IMR-90 (cell line): ENCODE measurements around the gene INPP5J. TPM values are rescaled to one million over a fixed set of nuclear protein-coding genes. Genes with fewer than 3 reads are reported as not detected.

Experiments used
- ATAC-seq: fragments of 200-7000 bp; cut with Tn5 transposase; 2 replicates; pipeline ENCODE4 v1.9.1; 2020; ENCODE audit warnings: low read depth, mild to moderate bottlenecking, moderate library complexity
- BruUV-seq: library from RNA; stranded (reverse); fragments of 400-500 nt; replicated peaks from 2 replicates; lab custom pipeline; 2021; lab: Mats Ljungman, UMichigan
- CTCF ChIA-PET: fragments of 300-600 bp; formaldehyde crosslinking; extraction: SDS; loops from one replicate; lab custom pipeline; 2021; ENCODE audit warnings: antibody characterized with exemption; lab: Yijun Ruan, JAX
- POLR2A ChIA-PET: fragments of 300-600 bp; sonication (Branson Sonifier 250); formaldehyde crosslinking; loops from one replicate; lab custom pipeline; 2022; ENCODE audit warnings: antibody characterized with exemption; ENCODE audit not compliant: unreplicated experiment; lab: Charles Lee
- DNase-seq: peaks from one replicate; pipeline ENCODE4 v3.0.0; 2013
- H2AFZ ChIP-seq: replicated peaks from 2 replicates; pipeline ENCODE3; 2013; ENCODE audit warnings: low read length, mild to moderate bottlenecking; ENCODE audit not compliant: poor library complexity
- H2AK5ac ChIP-seq: 2 replicates; pipeline ENCODE4 v1.6.1; 2013; ENCODE audit warnings: low read depth, low read length, inconsistent platforms
- H2AK9ac ChIP-seq: replicated peaks from 2 replicates; pipeline ENCODE3; 2013; ENCODE audit warnings: mild to moderate bottlenecking, low read depth, low read length, moderate library complexity; ENCODE audit not compliant: poor library complexity
- H2BK120ac ChIP-seq: 2 replicates; pipeline ENCODE4 v1.6.1; 2013; ENCODE audit warnings: low read depth, low read length, inconsistent platforms
- H2BK15ac ChIP-seq: 3 replicates; pipeline ENCODE4 v1.6.1; 2013; ENCODE audit warnings: low read depth, low read length, inconsistent platforms
- H2BK20ac ChIP-seq: 2 replicates; pipeline ENCODE4 v1.6.1; 2013; ENCODE audit warnings: low read depth, mild to moderate bottlenecking, inconsistent platforms, low read length, moderate library complexity
- H2BK5ac ChIP-seq: 2 replicates; pipeline ENCODE4 v1.6.1; 2013; ENCODE audit warnings: mild to moderate bottlenecking, low read depth, low read length, inconsistent platforms; ENCODE audit not compliant: poor library complexity, severe bottlenecking
- H3K14ac ChIP-seq: replicated peaks from 2 replicates; pipeline ENCODE4 v1.6.1; 2013; ENCODE audit warnings: low read depth, low read length, inconsistent platforms
- H3K18ac ChIP-seq: 2 replicates; pipeline ENCODE4 v1.6.1; 2013; ENCODE audit warnings: low read depth, low read length, control low read depth
- H3K23ac ChIP-seq: 2 replicates; pipeline ENCODE4 v1.6.1; 2013; ENCODE audit warnings: low read depth, low read length, inconsistent platforms
- H3K27ac ChIP-seq: 2 replicates; pipeline ENCODE4 v1.5.1; 2013; ENCODE audit warnings: mild to moderate bottlenecking, control low read depth, low read length; ENCODE audit not compliant: insufficient read depth
- H3K27me3 ChIP-seq: 2 replicates; pipeline ENCODE4 v1.6.1; 2013; ENCODE audit warnings: low read length; ENCODE audit not compliant: control insufficient read depth, insufficient read depth
- H3K36me3 ChIP-seq: 2 replicates; pipeline ENCODE4 v1.6.1; 2013; ENCODE audit warnings: low read length, mixed read lengths; ENCODE audit not compliant: control insufficient read depth, insufficient read depth
- H3K4ac ChIP-seq: 2 replicates; pipeline ENCODE4 v1.6.1; 2013; ENCODE audit warnings: low read depth, low read length, inconsistent platforms
- H3K4me1 ChIP-seq: 2 replicates; pipeline ENCODE4 v1.6.1; 2013; ENCODE audit warnings: low read length, mixed read lengths; ENCODE audit not compliant: control insufficient read depth, insufficient read depth
- H3K4me2 ChIP-seq: 2 replicates; pipeline ENCODE4 v1.6.1; 2013; ENCODE audit warnings: low read depth, mild to moderate bottlenecking, control low read depth, low read length, moderate library complexity
- H3K4me3 ChIP-seq: 2 replicates; pipeline ENCODE4 v1.5.1; 2013; ENCODE audit warnings: low read depth, mild to moderate bottlenecking, control low read depth, low read length, moderate library complexity; ENCODE audit not compliant: insufficient read depth
- H3K56ac ChIP-seq: 2 replicates; pipeline ENCODE4 v1.6.1; 2013; ENCODE audit warnings: low read length, inconsistent platforms; ENCODE audit not compliant: insufficient read depth; ENCODE audit errors: extremely low read depth
- H3K79me1 ChIP-seq, 2 experiments: 2 replicates each; pipeline ENCODE4 v1.6.1; 2013; ENCODE audit warnings: low read length in 2 of 2, inconsistent platforms in 1 of 2, low read depth in 1 of 2
- H3K9ac ChIP-seq: 2 replicates; pipeline ENCODE4 v1.6.1; 2013; ENCODE audit warnings: low read depth, low read length, control low read depth
- H3K9me1 ChIP-seq: 2 replicates; pipeline ENCODE4 v1.6.1; 2013; ENCODE audit warnings: low read length, inconsistent platforms; ENCODE audit not compliant: insufficient read depth
- H3K9me3 ChIP-seq: 2 replicates; pipeline ENCODE4 v1.6.1; 2013; ENCODE audit warnings: low read length; ENCODE audit not compliant: control insufficient read depth, insufficient read depth
- H4K20me1 ChIP-seq: 2 replicates; pipeline ENCODE4 v1.6.1; 2013; ENCODE audit warnings: low read length, inconsistent platforms; ENCODE audit not compliant: insufficient read depth
- H4K5ac ChIP-seq: 2 replicates; pipeline ENCODE4 v1.6.1; 2013; ENCODE audit warnings: mild to moderate bottlenecking, low read depth, low read length, control low read depth
- H4K8ac ChIP-seq, 2 experiments: 2 replicates each; pipeline ENCODE4 v1.6.1; 2013; ENCODE audit warnings: low read depth in 2 of 2, low read length in 2 of 2, control low read depth in 1 of 2, inconsistent platforms in 1 of 2
- H4K91ac ChIP-seq: 2 replicates; pipeline ENCODE4 v1.6.1; 2013; ENCODE audit warnings: low read depth, low read length, inconsistent platforms; ENCODE audit not compliant: insufficient read depth
- SMC3 ChIP-seq: fragments of 150-350 bp; IDR thresholded peaks from 2 replicates; pipeline ENCODE4 v1.6.1; 2016; ENCODE audit warnings: low read depth, mild to moderate bottlenecking, antibody characterized with exemption, low read length, moderate library complexity
- WGBS, 2 experiments: methylation state at CpG; one replicate each; pipeline versions ENCODE4 v1.1.5 to v1.1.7; 2013; ENCODE audit warnings: missing lambda C conversion rate in 2 of 2; ENCODE audit not compliant: insufficient read length in 1 of 2; ENCODE audit errors: extremely low coverage in 2 of 2; 5-methylcytosine and 5-hydroxymethylcytosine counted together
- dilution Hi-C: fragments of 300-500 bp; cut with HindIII; formaldehyde crosslinking; loops from one replicate; pipeline ENCODE4 v1.14.3; 2018; ENCODE audit warnings: low sequenced_read_pairs; ENCODE audit not compliant: unreplicated experiment
- in situ Hi-C: fragments of 300-500 bp; cut with MboI; formaldehyde crosslinking; loops from 3 replicates; pipeline ENCODE4 v1.14.3; 2019; ENCODE audit warnings: low sequenced_read_pairs, inconsistent platforms, mixed read lengths
- intact Hi-C: fragments of 100-400 bp; cut with micrococcal nuclease; formaldehyde crosslinking; loops from 2 replicates; pipeline ENCODE4 v1.10.0; 2022
- polyA plus RNA-seq, 3 experiments: library from polyadenylated mRNA; depleted of rRNA; stranded (reverse); fragments of >200 nt; gene quantifications; 2 replicates each; pipeline ENCODE4 v1.2.3, GENCODE V29; 2012; ENCODE audit warnings: low replicate concordance in 1 of 3
- total RNA-seq: library from RNA; depleted of rRNA; stranded (reverse); fragments of >200 nt; gene quantifications from 2 replicates; pipeline ENCODE4 v1.2.3, GENCODE V29; 2012
- TF ChIP-seq, protein P1 (sequence below): conservative IDR thresholded peaks from 2 replicates; pipeline ENCODE4 v1.5.1; 2012; ENCODE audit warnings: mild to moderate bottlenecking, low read depth, low read length, improper control_type of control experiment

INPP5J gene
- total and polyA plus RNA-seq, 2 of the 4 experiments (the other 2 are of a cell fraction): 0.36 to 2.2 TPM

- H2AK5ac ChIP-seq: no peak within 1 kb of the TSS; the same call in 1 of the 2 replicates
- H4K5ac ChIP-seq: no peak within 1 kb of the TSS
- ATAC-seq (peak; percentile 97), DNase-seq (peak; percentile 60)
- BruUV-seq: no TSS peak
- no peak within 1 kb of the TSS for H3K18ac ChIP-seq
- H3K79me1 ChIP-seq: no peaks in the 10 kb centered on the region
- no peaks in the 10 kb centered on the region for H4K20me1 ChIP-seq
- no peaks in the 10 kb centered on the region for H3K4me1 ChIP-seq
- H2BK20ac ChIP-seq: no peak within 1 kb of the TSS
- H2BK120ac ChIP-seq: no peak within 1 kb of the TSS
- no peak within 1 kb of the TSS for H3K9ac ChIP-seq
- peaks cover 29% of the 10 kb centered on the region for H3K27me3 ChIP-seq
- H4K8ac ChIP-seq: no peak within 1 kb of the TSS
- H3K9me1 ChIP-seq: 0 out of 2 replicates have a peak, but pooled peaks cover 5% of the 10 kb centered on the region
- no peak within 1 kb of the TSS for H3K23ac ChIP-seq
- dilution Hi-C loops: no loop called here
- no peak within 1 kb of the TSS for H3K27ac ChIP-seq
- H2AK9ac ChIP-seq: peak within 1 kb of the TSS; percentile 17
- H4K91ac ChIP-seq: no peak within 1 kb of the TSS
- H3K4ac ChIP-seq: no peak within 1 kb of the TSS
- H2AFZ ChIP-seq: peak within 1 kb of the TSS; percentile 8
- ChIA-PET POLR2A (no interaction called here), CTCF (interaction anchor here (0.7 kb wide), 1 partner anchor 1918 kb away, joined by 3 read pairs; no protein-coding TSS in a partner anchor)
- no peak within 1 kb of the TSS for H3K14ac ChIP-seq
- intact Hi-C loops: no loop called here
- H3K56ac ChIP-seq: no peak within 1 kb of the TSS
- no peak within 1 kb of the TSS for H3K4me3 ChIP-seq
- H2BK5ac ChIP-seq: no peak within 1 kb of the TSS
- 22% methylated on average over 9 of the region's 24 CpGs; no CpG with 5 or more reads in 1 of the 2 experiments for WGBS, 2 experiments
- H3K9me3 ChIP-seq: peaks cover 4% of the 10 kb centered on the region; the same call in 1 of the 2 replicates
- H3K4me2 ChIP-seq: no peak within 1 kb of the TSS
- no peak for TF ChIP-seq SMC3
- TF ChIP-seq, protein P1, sequence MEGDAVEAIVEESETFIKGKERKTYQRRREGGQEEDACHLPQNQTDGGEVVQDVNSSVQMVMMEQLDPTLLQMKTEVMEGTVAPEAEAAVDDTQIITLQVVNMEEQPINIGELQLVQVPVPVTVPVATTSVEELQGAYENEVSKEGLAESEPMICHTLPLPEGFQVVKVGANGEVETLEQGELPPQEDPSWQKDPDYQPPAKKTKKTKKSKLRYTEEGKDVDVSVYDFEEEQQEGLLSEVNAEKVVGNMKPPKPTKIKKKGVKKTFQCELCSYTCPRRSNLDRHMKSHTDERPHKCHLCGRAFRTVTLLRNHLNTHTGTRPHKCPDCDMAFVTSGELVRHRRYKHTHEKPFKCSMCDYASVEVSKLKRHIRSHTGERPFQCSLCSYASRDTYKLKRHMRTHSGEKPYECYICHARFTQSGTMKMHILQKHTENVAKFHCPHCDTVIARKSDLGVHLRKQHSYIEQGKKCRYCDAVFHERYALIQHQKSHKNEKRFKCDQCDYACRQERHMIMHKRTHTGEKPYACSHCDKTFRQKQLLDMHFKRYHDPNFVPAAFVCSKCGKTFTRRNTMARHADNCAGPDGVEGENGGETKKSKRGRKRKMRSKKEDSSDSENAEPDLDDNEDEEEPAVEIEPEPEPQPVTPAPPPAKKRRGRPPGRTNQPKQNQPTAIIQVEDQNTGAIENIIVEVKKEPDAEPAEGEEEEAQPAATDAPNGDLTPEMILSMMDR: 0 out of 2 replicates have a peak, but pooled peaks have one; percentile 4
- H3K36me3 ChIP-seq: no peaks in the 10 kb centered on the region
- in situ Hi-C loops: no loop called here
- no peak within 1 kb of the TSS for H2BK15ac ChIP-seq
Observed at GRCh38 chr22:31139866-31140716, 17.3 kb downstream of the INPP5J start, which contains the start of gene PLA2G3. Gene PLA2G3 (minus strand): TSS chr22:31140508. CDS start chr22:31140354, 154 bp downstream.
